Thyroid gland (tissue), 4 donors: ENCODE measurements around the gene SULT6B1. TPM values are rescaled to one million over a fixed set of nuclear protein-coding genes. Genes with fewer than 3 reads are reported as not detected.

ENCODE experiments used
- DNase-seq, 2 donors: peaks; one replicate each; pipeline ENCODE4 v3.0.0-alpha.2; 2019
- H3K27ac ChIP-seq, 3 donors: fragments of 200-600 bp; sonication (generic); 1 replicate in 2 of 3; 2 replicates in 1 of 3; pipeline ENCODE4 v1.5.1; 2016 to 2019; ENCODE audit warnings: mild to moderate bottlenecking in 1 of 3, moderate library complexity in 1 of 3
- H3K27me3 ChIP-seq: fragments of 200-600 bp; sonication (generic); one replicate; pipeline ENCODE4 v1.5.1; 2019
- H3K36me3 ChIP-seq, 2 donors: fragments of 200-600 bp; sonication (generic); one replicate each; pipeline ENCODE4 v1.5.1; 2016 to 2019
- H3K4me1 ChIP-seq, 2 donors: fragments of 200-600 bp; sonication (generic); one replicate each; pipeline ENCODE4 v1.5.1; 2017 to 2019
- H3K4me3 ChIP-seq, 3 donors: fragments of 200-600 bp; sonication (generic); replicated peaks in 1 of 3; 1 replicate in 2 of 3; 2 replicates in 1 of 3; pipeline ENCODE4 v1.5.1; 2016; ENCODE audit warnings: mild to moderate bottlenecking in 1 of 3
- H3K9me3 ChIP-seq: fragments of 200-600 bp; sonication (generic); one replicate; pipeline ENCODE4 v1.5.1; 2017
- CTCF ChIP-seq, 6 experiments: fragments of 200-600 bp in 3 of 6; fragments of 450-650 bp in 3 of 6; sonication (generic) in 3 of 6; IDR thresholded peaks; one replicate each; pipeline ENCODE4 v1.5.1; 2016 to 2019; ENCODE audit warnings: antibody characterized with exemption in 6 of 6, mild to moderate bottlenecking in 2 of 6, inconsistent platforms in 1 of 6, moderate library complexity in 1 of 6
- POLR2A ChIP-seq, 2 donors: fragments of 450-650 bp; IDR thresholded peaks; one replicate each; pipeline ENCODE4 v1.6.1; 2017; ENCODE audit warnings: antibody characterized with exemption in 2 of 2, mild to moderate bottlenecking in 2 of 2, moderate library complexity in 1 of 2
- WGBS, 2 donors: methylation state at CpG; one replicate each; pipeline ENCODE4 v1.1.5; 2017; 5-methylcytosine and 5-hydroxymethylcytosine counted together
- intact Hi-C: fragments of 100-400 bp; cut with DNase I; formaldehyde crosslinking; loops from one replicate; pipeline ENCODE4 v1.15.1; 2023
- total RNA-seq, 4 donors: library from RNA; depleted of rRNA; stranded (reverse); fragments of >200 nt; gene quantifications; one replicate each; pipeline ENCODE4 v1.2.3, GENCODE V29; 2016

The SULT6B1 gene
- total RNA-seq, 4 donors from 2014 or later, result not detected

- H3K9me3 ChIP-seq, result no peaks in the 10 kb centered on the region
- peaks cover 0 to 4% of the 10 kb centered on the region in 2 donors for H3K36me3 ChIP-seq
- TF ChIP-seq CTCF (IDR thresholded peaks at IDR 0.05), result no peak
- no peak for TF ChIP-seq POLR2A (IDR thresholded peaks at IDR 0.05)
- no peak for DNase-seq
- intact Hi-C loops, result no loop called here
- H3K4me1 ChIP-seq, result peaks cover 4 to 11% of the 10 kb centered on the region in 2 donors
- no peaks in the 10 kb centered on the region for H3K27me3 ChIP-seq
- WGBS, 2 donors, result 90 to 98% methylated on average over 5 of the region's 5 CpGs
- H3K4me3 ChIP-seq, result no peak overlapping the region
- no peak overlapping the region for H3K27ac ChIP-seq
Measured at GRCh38 chr2:37153224-37153623, 35.2 kb downstream of the SULT6B1 start.

- peaks cover 11 to 26% of the 10 kb centered on the region in 2 donors for H3K36me3 ChIP-seq
- H3K27ac ChIP-seq, result no peak overlapping the region
- 73 to 74% methylated on average over 6 of the region's 6 CpGs for WGBS, 2 donors
Measured at GRCh38 chr2:37149626-37150322, 38.7 kb downstream of the SULT6B1 start.

GRCh38 chr2:37148325-37148724 lies 40.1 kb downstream of the SULT6B1 start:
- Histone ChIP-seq H3K27ac (no peak overlapping the region), H3K27me3 (no peaks in the 10 kb centered on the region), H3K4me3 (no peak overlapping the region), H3K9me3 (no peaks in the 10 kb centered on the region), H3K36me3 (peaks cover 11 to 28% of the 10 kb centered on the region in 2 donors), H3K4me1 (no peaks in the 10 kb centered on the region)
- TF ChIP-seq POLR2A (IDR thresholded peaks at IDR 0.05), result no peak
- TF ChIP-seq CTCF (IDR thresholded peaks at IDR 0.05), result no peak
- WGBS, 2 donors, result 92 to 93% methylated on average over 7 of the region's 7 CpGs
- DNase-seq, result no peak
- intact Hi-C loops, result no loop called here

More at GRCh38 chr2:37149626-37150322, 38.7 kb downstream of the SULT6B1 start:
- DNase-seq, result no peak
- TF ChIP-seq CTCF (IDR thresholded peaks at IDR 0.05), result no peak
- intact Hi-C loops, result no loop called here
- Histone ChIP-seq H3K27me3 (no peaks in the 10 kb centered on the region), H3K9me3 (no peaks in the 10 kb centered on the region), H3K4me1 (no peaks in the 10 kb centered on the region), H3K4me3 (no peak overlapping the region)

- 93 to 100% methylated on average over 2 of the region's 2 CpGs for WGBS, 2 donors
- DNase-seq, result no peak
- Histone ChIP-seq H3K36me3 (peaks cover 21 to 31% of the 10 kb centered on the region in 2 donors), H3K27me3 (no peaks in the 10 kb centered on the region), H3K4me1 (no peaks in the 10 kb centered on the region), H3K4me3 (no peak overlapping the region), H3K9me3 (no peaks in the 10 kb centered on the region), H3K27ac (no peak overlapping the region)
- TF ChIP-seq CTCF (IDR thresholded peaks at IDR 0.05), result no peak
- TF ChIP-seq POLR2A (IDR thresholded peaks at IDR 0.05), result no peak
- intact Hi-C loops, result no loop called here
Measured at GRCh38 chr2:37146062-37146461, 42.4 kb downstream of the SULT6B1 start.

GRCh38 chr2:37143974-37144373 lies 44.5 kb downstream of the SULT6B1 start:
- 94 to 98% methylated on average over 1 of the region's 1 CpG for WGBS, 2 donors
- TF ChIP-seq POLR2A (IDR thresholded peaks at IDR 0.05) (no peak), CTCF (IDR thresholded peaks at IDR 0.05) (no peak)
- Histone ChIP-seq H3K4me3 (no peak overlapping the region), H3K9me3 (no peaks in the 10 kb centered on the region), H3K27me3 (no peaks in the 10 kb centered on the region), H3K4me1 (no peaks in the 10 kb centered on the region), H3K27ac (no peak overlapping the region), H3K36me3 (peaks cover 33% of the 10 kb centered on the region in 2 donors)
- DNase-seq, result no peak
- intact Hi-C loops, result no loop called here
